GM23338 (cell line): ENCODE results near the gene TRMT44.

Source experiments
- CTCF ChIP-seq, 2 experiments: fragments of 200-600 bp in 1 of 2; sonication (generic) in 1 of 2; conservative IDR thresholded peaks; 2 replicates each; pipeline versions ENCODE4 v1.5.1 to v1.6.1; 2016 to 2017; ENCODE audit warnings: antibody characterized with exemption in 2 of 2, low read depth in 2 of 2, mild to moderate bottlenecking in 2 of 2, moderate library complexity in 1 of 2
- EZH2 ChIP-seq: fragments of 200-600 bp; sonication (generic); IDR thresholded peaks from one replicate; pipeline ENCODE4 v1.8.0; 2017; ENCODE audit warnings: antibody characterized with exemption, mild to moderate bottlenecking, low read depth; ENCODE audit not compliant: unreplicated experiment
- EZH2phosphoT487 ChIP-seq: fragments of 200-600 bp; sonication (generic); IDR thresholded peaks from one replicate; pipeline ENCODE4 v1.8.1; 2018; ENCODE audit warnings: antibody characterized with exemption; ENCODE audit not compliant: unreplicated experiment
- JUNB ChIP-seq: IDR thresholded peaks from one replicate; pipeline ENCODE4 v1.6.1; 2016; ENCODE audit warnings: antibody characterized with exemption; ENCODE audit not compliant: unreplicated experiment
- POLR2AphosphoS5 ChIP-seq: IDR thresholded peaks from 2 replicates; pipeline ENCODE4 v1.6.1; 2016; ENCODE audit warnings: antibody characterized with exemption, low read depth
- REST ChIP-seq: IDR thresholded peaks from one replicate; pipeline ENCODE4 v1.6.1; 2018; ENCODE audit warnings: antibody characterized with exemption; ENCODE audit not compliant: unreplicated experiment

GRCh38 chr4:8475751-8476575 is 35.4 kb downstream of the TRMT44 start:
- TF ChIP-seq CTCF (conservative IDR thresholded peaks at IDR 0.05; ENCODE audit: low read depth in 2 of 2) (no peak), POLR2AphosphoS5 (no peak), REST (no peak), EZH2phosphoT487 (no peak), EZH2 (no peak), JUNB (no peak)
